HFFc6 (cell line): Measurements from ENCODE around the gene NOX4. TPM values are rescaled to one million over a fixed set of nuclear protein-coding genes. Genes with fewer than 3 reads are reported as not detected.
"Not testable (repeated sequence)": the region's sequence is repeated elsewhere in the genome, so short reads cannot be mapped to it uniquely, and the experiment has no call there.

Experiments
- DNase-seq: peaks from one replicate; pipeline ENCODE4 v3.0.0-alpha.2; 2018
- H3K27ac Mint-ChIP-seq: 2 replicates; pipeline ENCODE4 v1.8.0; 2020; ENCODE audit warnings: mild to moderate bottlenecking, mixed read lengths
- H3K27me3 Mint-ChIP-seq: 2 replicates; pipeline ENCODE4 v1.8.0; 2021; ENCODE audit warnings: mild to moderate bottlenecking, moderate library complexity, mixed read lengths; ENCODE audit not compliant: insufficient read depth
- H3K36me3 Mint-ChIP-seq: 2 replicates; pipeline ENCODE4 v1.8.0; 2021; ENCODE audit warnings: low read depth, mixed read lengths
- H3K4me1 Mint-ChIP-seq: 2 replicates; pipeline ENCODE4 v1.8.0; 2020; ENCODE audit warnings: low read depth, mixed read lengths
- H3K4me3 Mint-ChIP-seq: 2 replicates; pipeline ENCODE4 v1.8.0; 2020; ENCODE audit warnings: mild to moderate bottlenecking, moderate library complexity, mixed read lengths
- H3K9me3 Mint-ChIP-seq: 2 replicates; pipeline ENCODE4 v1.8.0; 2020; ENCODE audit warnings: mild to moderate bottlenecking, mixed read lengths
- CTCF ChIP-seq: fragments of 200-600 bp; sonication (generic); IDR thresholded peaks from 2 replicates; pipeline ENCODE4 v1.5.0; 2021; ENCODE audit warnings: antibody characterized with exemption, mild to moderate bottlenecking
- total RNA-seq, 6 experiments: library from RNA; stranded (reverse); fragmentation: NEBNext Ultra II Directional; extraction: Animal tissue kit (Norgen Biotek cat#: 25700); gene quantifications; 2 replicates in 1 of 6; 3 replicates in 5 of 6; pipeline ENCODE4 v1.2.3, GENCODE V29; 2021

Gene NOX4
- total RNA-seq, 6 experiments from 2014 or later = 2.2 to 5.0 (median 3.2) TPM

- peaks cover 10% of the 10 kb centered on the region for H3K4me1 Mint-ChIP-seq
- TF ChIP-seq CTCF = no peak
- peak overlapping the region; percentile 82 for H3K4me3 Mint-ChIP-seq
- H3K36me3 Mint-ChIP-seq = no peaks in the 10 kb centered on the region
- no peak overlapping the region for H3K27ac Mint-ChIP-seq
- no peaks in the 10 kb centered on the region for H3K9me3 Mint-ChIP-seq
- peak; percentile 3 for DNase-seq
- no peaks in the 10 kb centered on the region for H3K27me3 Mint-ChIP-seq
Measured at GRCh38 chr11:89293965-89294679, 197.1 kb downstream of the NOX4 start.

- H3K4me3 Mint-ChIP-seq, H3K27me3 Mint-ChIP-seq, DNase-seq, H3K27ac Mint-ChIP-seq, H3K9me3 Mint-ChIP-seq, H3K36me3 Mint-ChIP-seq, H3K4me1 Mint-ChIP-seq: not testable (repeated sequence)
Measured at GRCh38 chr11:89288004-89288403, 203.2 kb downstream of the NOX4 start.

GRCh38 chr11:89286601-89287000, 204.6 kb downstream of the NOX4 start:
- not testable (repeated sequence) for H3K36me3 Mint-ChIP-seq, H3K9me3 Mint-ChIP-seq, H3K4me1 Mint-ChIP-seq, H3K4me3 Mint-ChIP-seq, DNase-seq, H3K27me3 Mint-ChIP-seq, H3K27ac Mint-ChIP-seq

- H3K4me1 Mint-ChIP-seq, H3K27me3 Mint-ChIP-seq, H3K4me3 Mint-ChIP-seq, DNase-seq, H3K36me3 Mint-ChIP-seq, H3K9me3 Mint-ChIP-seq, H3K27ac Mint-ChIP-seq: not testable (repeated sequence)
Measured at GRCh38 chr11:89281032-89281677, 210.0 kb downstream of the NOX4 start.

GRCh38 chr11:89279176-89279575, 212.0 kb downstream of the NOX4 start:
- TF ChIP-seq CTCF = no peak
- Mint-ChIP-seq H3K27ac (no peak overlapping the region), H3K4me3 (no peak overlapping the region), H3K4me1 (no peaks in the 10 kb centered on the region), H3K27me3 (peaks cover 2% of the 10 kb centered on the region), H3K36me3 (no peaks in the 10 kb centered on the region), H3K9me3 (no peaks in the 10 kb centered on the region)
- no peak for DNase-seq

GRCh38 chr11:89275966-89276365, 215.2 kb downstream of the NOX4 start:
- Mint-ChIP-seq H3K27me3 (peaks cover under 1% of the 10 kb centered on the region), H3K4me3 (no peak overlapping the region), H3K4me1 (no peaks in the 10 kb centered on the region), H3K36me3 (no peaks in the 10 kb centered on the region), H3K9me3 (no peaks in the 10 kb centered on the region), H3K27ac (no peak overlapping the region)
- DNase-seq = no peak
- no peak for TF ChIP-seq CTCF

Other genes starting within 250 kb of the NOX4 start
- gene TRIM77, start 218.9 kb upstream of the NOX4 start, total RNA-seq = not detected